H1 (cell line): ENCODE measurements around the gene PTRH1. TPM values are rescaled to one million over a fixed set of nuclear protein-coding genes. Genes with fewer than 3 reads are reported as not detected.

Experiments
- CTCF ChIA-PET: fragments of 300-600 bp; sonication (Branson Sonifier 250); formaldehyde crosslinking; loops from one replicate; lab custom pipeline; 2021; ENCODE audit not compliant: partially characterized antibody; lab: Charles Lee
- POLR2A ChIA-PET: fragments of 300-600 bp; sonication (Branson Sonifier 250); formaldehyde crosslinking; loops from one replicate; lab custom pipeline; 2021; ENCODE audit warnings: inconsistent platforms; ENCODE audit not compliant: partially characterized antibody; lab: Charles Lee
- DNase-seq, 2 experiments: peaks; one replicate each; pipeline versions ENCODE4 v3.0.0 to v3.0.0-alpha.2; 2010 to 2022; ENCODE audit warnings: low spot score in 2 of 2, low read depth in 1 of 2, mixed read lengths in 1 of 2
- FAIRE-seq: peaks from 2 replicates; lab custom pipeline; 2011; peaks lifted over from hg19 to GRCh38; lab: Jason Lieb, UNC
- H2AFZ ChIP-seq: 2 replicates; pipeline ENCODE4 v1.8.1; 2012; ENCODE audit warnings: low read length, inconsistent platforms
- H2AK5ac ChIP-seq: 2 replicates; pipeline ENCODE4 v1.6.1; 2013; ENCODE audit warnings: low read depth, low read length
- H2BK120ac ChIP-seq: replicated peaks from 2 replicates; pipeline ENCODE3; 2013; ENCODE audit warnings: low read depth, low read length, inconsistent platforms
- H2BK12ac ChIP-seq: 2 replicates; pipeline ENCODE4 v1.6.1; 2013; ENCODE audit warnings: low read depth, low read length
- H2BK15ac ChIP-seq: 2 replicates; pipeline ENCODE4 v1.6.1; 2013; ENCODE audit warnings: low read length
- H2BK20ac ChIP-seq: 2 replicates; pipeline ENCODE4 v1.6.1; 2013; ENCODE audit warnings: low read length
- H2BK5ac ChIP-seq: 2 replicates; pipeline ENCODE4 v1.6.1; 2013; ENCODE audit warnings: low read depth, low read length
- H3K14ac ChIP-seq: 2 replicates; pipeline ENCODE4 v1.6.1; 2013; ENCODE audit warnings: inconsistent platforms; ENCODE audit not compliant: insufficient read length
- H3K18ac ChIP-seq: 2 replicates; pipeline ENCODE4 v1.6.1; 2013; ENCODE audit warnings: low read length; ENCODE audit errors: extremely low read depth
- H3K23ac ChIP-seq: 2 replicates; pipeline ENCODE4 v1.6.1; 2013; ENCODE audit warnings: inconsistent platforms; ENCODE audit not compliant: insufficient read length
- H3K23me2 ChIP-seq: 2 replicates; pipeline ENCODE4 v1.6.1; 2013; ENCODE audit warnings: low read depth, low read length
- H3K27ac ChIP-seq: 2 replicates; pipeline ENCODE4 v1.6.1; 2011; ENCODE audit warnings: low read depth, low read length, inconsistent platforms
- H3K27me3 ChIP-seq, 4 experiments: replicated peaks in 1 of 4; 1 replicate in 1 of 4; 2 replicates in 3 of 4; pipeline versions ENCODE4 v1.6.1 to v1.8.1; 2011 to 2013; ENCODE audit warnings: low read length in 3 of 4, mild to moderate bottlenecking in 3 of 4, inconsistent platforms in 2 of 4, mixed read lengths in 2 of 4, moderate library complexity in 1 of 4; ENCODE audit not compliant: control insufficient read depth in 3 of 4, insufficient read depth in 3 of 4; ENCODE audit errors: extremely low read depth in 1 of 4
- H3K36me3 ChIP-seq, 4 experiments: 2 replicates each; pipeline versions ENCODE4 v1.6.1 to v1.8.1; 2011 to 2013; ENCODE audit warnings: mild to moderate bottlenecking in 4 of 4, low read length in 3 of 4, moderate library complexity in 2 of 4, control low read depth in 1 of 4, inconsistent platforms in 1 of 4; ENCODE audit not compliant: insufficient read depth in 4 of 4, control insufficient read depth in 2 of 4
- H3K4ac ChIP-seq: replicated peaks from 2 replicates; pipeline ENCODE3; 2013; ENCODE audit warnings: low read length, low read depth, mixed read lengths, inconsistent platforms; ENCODE audit not compliant: insufficient read length
- H3K4me1 ChIP-seq, 4 experiments: replicated peaks in 1 of 4; 1 replicate in 1 of 4; 2 replicates in 3 of 4; pipeline versions ENCODE4 v1.6.1 to v1.8.1; 2011 to 2013; ENCODE audit warnings: low read length in 3 of 4, inconsistent platforms in 2 of 4, mixed read lengths in 1 of 4; ENCODE audit not compliant: insufficient read depth in 4 of 4, control insufficient read depth in 3 of 4
- H3K4me2 ChIP-seq, 2 experiments: 2 replicates each; pipeline versions ENCODE4 v1.6.1 to v1.8.1; 2011 to 2013; ENCODE audit warnings: low read depth in 2 of 2, low read length in 2 of 2, control low read depth in 1 of 2, inconsistent platforms in 1 of 2, mild to moderate bottlenecking in 1 of 2; ENCODE audit not compliant: insufficient read depth in 1 of 2
- H3K4me3 ChIP-seq, 4 experiments: fragments of 200-600, 300-600 bp in 1 of 4; sonication (generic), shearing (Covaris generic), sonication (Bioruptor Twin) in 1 of 4; 2 replicates each; pipeline versions ENCODE4 v1.5.1 to v1.8.1; 2011 to 2016; ENCODE audit warnings: low read length in 4 of 4, low read depth in 3 of 4, control low read depth in 2 of 4, inconsistent platforms in 2 of 4, mild to moderate bottlenecking in 2 of 4, mixed read lengths in 1 of 4, moderate library complexity in 1 of 4; ENCODE audit not compliant: insufficient read depth in 2 of 4; ENCODE audit errors: extremely low read depth in 1 of 4
- H3K56ac ChIP-seq: replicated peaks from 2 replicates; pipeline ENCODE3; 2013; ENCODE audit warnings: low read depth, mild to moderate bottlenecking, mixed read lengths, low read length, inconsistent platforms; ENCODE audit not compliant: insufficient read length
- H3K79me1 ChIP-seq: 2 replicates; pipeline ENCODE4 v1.6.1; 2013; ENCODE audit warnings: low read depth, low read length, control low read depth
- H3K79me2 ChIP-seq, 2 experiments: 2 replicates each; pipeline versions ENCODE4 v1.6.1 to v1.8.1; 2012 to 2013; ENCODE audit warnings: low read length in 2 of 2, mild to moderate bottlenecking in 2 of 2, inconsistent platforms in 1 of 2; ENCODE audit not compliant: insufficient read depth in 2 of 2, control insufficient read depth in 1 of 2
- H3K9ac ChIP-seq, 4 experiments: replicated peaks in 1 of 4; 1 replicate in 1 of 4; 2 replicates in 3 of 4; pipeline versions ENCODE4 v1.6.1 to v1.8.1; 2011 to 2013; ENCODE audit warnings: low read depth in 3 of 4, low read length in 3 of 4, control low read depth in 2 of 4, mild to moderate bottlenecking in 2 of 4, moderate library complexity in 2 of 4, inconsistent platforms in 1 of 4; ENCODE audit errors: extremely low read depth in 1 of 4
- H3K9me3 ChIP-seq, 2 experiments: 2 replicates each; pipeline versions ENCODE4 v1.6.1 to v1.8.1; 2012 to 2013; ENCODE audit warnings: mild to moderate bottlenecking in 2 of 2, moderate library complexity in 2 of 2, control low read depth in 1 of 2, inconsistent platforms in 1 of 2, low read depth in 1 of 2, low read length in 1 of 2, mixed read lengths in 1 of 2; ENCODE audit not compliant: insufficient read depth in 2 of 2
- H4K20me1 ChIP-seq, 2 experiments: replicated peaks in 1 of 2; 2 replicates each; pipeline versions ENCODE3 to v1.8.1; 2011 to 2013; ENCODE audit warnings: inconsistent platforms in 2 of 2, low read length in 2 of 2, mild to moderate bottlenecking in 1 of 2; ENCODE audit not compliant: insufficient read depth in 2 of 2, control insufficient read depth in 1 of 2
- H4K5ac ChIP-seq: 2 replicates; pipeline ENCODE4 v1.6.1; 2013; ENCODE audit warnings: low read length, low read depth, mixed read lengths, inconsistent platforms; ENCODE audit not compliant: insufficient read length
- H4K8ac ChIP-seq: 2 replicates; pipeline ENCODE4 v1.8.0; 2013; ENCODE audit warnings: mild to moderate bottlenecking, moderate library complexity, low read length, inconsistent platforms; ENCODE audit not compliant: insufficient read depth; ENCODE audit errors: extremely low read depth
- H4K91ac ChIP-seq: replicated peaks from 2 replicates; pipeline ENCODE3; 2013; ENCODE audit warnings: low read length, mixed read lengths, inconsistent platforms; ENCODE audit not compliant: insufficient read length
- CEBPB ChIP-seq: IDR thresholded peaks from 2 replicates; pipeline ENCODE4 v1.6.1; 2012; ENCODE audit warnings: low read depth, low read length
- MAFK ChIP-seq: IDR thresholded peaks from 2 replicates; pipeline ENCODE4 v1.6.1; 2012; ENCODE audit warnings: low read depth, mild to moderate bottlenecking, improper control_type of control experiment, low read length
- POLR2AphosphoS5 ChIP-seq: IDR thresholded peaks from 2 replicates; pipeline ENCODE4 v1.6.1; 2011; ENCODE audit warnings: low read depth, low read length
- TAF1 ChIP-seq: IDR thresholded peaks from 2 replicates; pipeline ENCODE4 v1.6.1; 2011; ENCODE audit warnings: mild to moderate bottlenecking, low read depth, low read length
- TEAD4 ChIP-seq: IDR thresholded peaks from 2 replicates; pipeline ENCODE4 v1.6.1; 2012; ENCODE audit warnings: low read depth, low read length, inconsistent platforms, mixed read lengths
- WGBS, 2 experiments: shearing (Covaris generic) in 1 of 2; methylation state at CpG; one replicate each; pipeline versions ENCODE4 v1.1.6 to v1.1.7; 2013 to 2015; ENCODE audit warnings: low lambda C conversion rate in 2 of 2, mixed read lengths in 2 of 2, inconsistent platforms in 1 of 2, low coverage in 1 of 2, missing lambda C conversion rate in 1 of 2; ENCODE audit not compliant: insufficient replicate concordance in 2 of 2, insufficient coverage in 1 of 2, insufficient read length in 1 of 2; ENCODE audit errors: extremely low coverage in 1 of 2, missing lambda C conversion rate in 1 of 2; 5-methylcytosine and 5-hydroxymethylcytosine counted together
- polyA plus RNA-seq, 7 experiments: library from polyadenylated mRNA; depleted of rRNA in 3 of 7; stranded (reverse) in 5 of 7; unstranded in 2 of 7; fragments of >200 nt in 5 of 7; fragments of 200-250 nt in 2 of 7; gene quantifications; 1 replicate in 5 of 7; 2 replicates in 1 of 7; 4 replicates in 1 of 7; pipeline versions ENCODE4 v1.2.1 to v1.2.3, GENCODE V29; 2011 to 2013; ENCODE audit warnings: missing spikeins in 2 of 7, mixed read lengths in 2 of 7
- total RNA-seq: library from RNA; stranded (reverse); fragmentation: NEBNext Ultra II Directional; extraction: Animal tissue kit (Norgen Biotek cat#: 25700); gene quantifications from 2 replicates; pipeline ENCODE4 v1.2.1, GENCODE V29; 2021
- TF ChIP-seq, protein P1 (sequence below): IDR thresholded peaks from 2 replicates; pipeline ENCODE4 v1.6.1; 2012; ENCODE audit warnings: inconsistent platforms

The PTRH1 gene
- total and polyA plus RNA-seq, 2 of the 8 experiments (the other 6 are each of a cell fraction or from before 2014, with no cell fraction given): 11.1 to 19.8 TPM

DNA sequence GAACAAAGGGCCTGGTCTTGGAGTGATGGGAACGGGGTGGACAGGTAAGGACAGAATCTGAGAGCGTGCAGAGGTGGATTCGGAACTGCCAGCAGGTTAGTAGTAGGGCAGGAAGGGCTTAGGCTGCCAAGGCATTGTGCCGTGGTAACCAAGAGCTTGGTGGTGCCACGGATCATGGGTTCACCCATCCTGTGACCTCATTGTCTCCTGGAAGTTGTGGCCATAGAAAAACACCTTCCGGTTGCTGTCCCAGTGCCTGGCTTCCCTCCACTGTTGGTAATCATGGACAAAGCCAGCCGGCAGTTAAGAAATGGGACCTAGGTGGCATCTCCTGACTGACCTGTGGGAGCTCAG, 51.2 kb downstream of the PTRH1 start:
- Histone ChIP-seq H4K5ac (no peak overlapping the region), H3K4me2 (no peak overlapping the region), H3K27ac (no peak overlapping the region), H3K56ac (no peak overlapping the region), H2BK20ac (no peak overlapping the region), H3K27me3 (no peaks in the 10 kb centered on the region), H3K36me3 (peaks cover 0 to 15% (median 11%) of the 10 kb centered on the region in 4 experiments; a peak in 6 of 8 replicates), H2BK12ac (no peak overlapping the region), H3K18ac (no peak overlapping the region), H3K23me2 (no peaks in the 10 kb centered on the region), H3K9ac (no peak overlapping the region), H2BK15ac (no peak overlapping the region), H4K20me1 (peaks cover 0 to 2% of the 10 kb centered on the region in 2 experiments), H3K4me3 (no peak overlapping the region), H2BK5ac (no peak overlapping the region), H2AK5ac (no peak overlapping the region), H4K91ac (no peak overlapping the region), H3K79me1 (no peaks in the 10 kb centered on the region; the same call in 1 of the 2 replicates), H3K79me2 (no peaks in the 10 kb centered on the region), H4K8ac (no peak overlapping the region), H3K4ac (no peak overlapping the region), H2AFZ (no peak overlapping the region), H3K14ac (no peak overlapping the region), H3K23ac (no peak overlapping the region), H3K9me3 (no peaks in the 10 kb centered on the region), H3K4me1 (no peaks in the 10 kb centered on the region), H2BK120ac (no peak overlapping the region)
- DNase-seq (no peak), FAIRE-seq (no peak)
- WGBS, 2 experiments: 99% methylated on average over 7 of the region's 7 CpGs; no CpG with 5 or more reads in 1 of the 2 experiments
- ChIA-PET CTCF (interaction anchor here (0.5 to 1.8 kb wide), 2 partner anchors 32 to 124 kb away, joined by 4 read pairs; no protein-coding TSS in a partner anchor), POLR2A (no interaction called here)
- TF ChIP-seq TAF1 (no peak), MAFK (no peak), TEAD4 (no peak), POLR2AphosphoS5 (no peak), CEBPB (no peak)
- TF ChIP-seq, protein P1, sequence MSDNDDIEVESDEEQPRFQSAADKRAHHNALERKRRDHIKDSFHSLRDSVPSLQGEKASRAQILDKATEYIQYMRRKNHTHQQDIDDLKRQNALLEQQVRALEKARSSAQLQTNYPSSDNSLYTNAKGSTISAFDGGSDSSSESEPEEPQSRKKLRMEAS: no peak
